ENCODE results near the gene SYTL1. TPM values are rescaled to one million over a fixed set of nuclear protein-coding genes. Genes with fewer than 3 reads are reported as not detected.
A peak's percentile ranks its signal among the peaks of the same experiment; 100 is the strongest.

Gene SYTL1
- total RNA-seq, 1 donor from 2014 or later, result 47.2 TPM

- peak; percentile 43 for TF ChIP-seq CTCF (IDR thresholded peaks at IDR 0.05; ENCODE audit: insufficient read depth, low read length, poor library complexity, severe bottlenecking)
- Histone ChIP-seq H3K36me3 (ENCODE audit: control insufficient read depth, insufficient read depth, low read length) (no peaks in the 10 kb centered on the region), H3K4me3 (ENCODE audit: low read depth, low read length) (no peak overlapping the region), H3K27me3 (ENCODE audit: control insufficient read depth, insufficient read depth, low read length) (peaks cover 8% of the 10 kb centered on the region)
- DNase-seq (ENCODE audit: low read depth), result no peak
Observed at GRCh38 chr1:27403065-27403726, 61.4 kb downstream of the SYTL1 start.

Other genes with a start within 250 kb of the SYTL1 start
- gene SLC9A1, start 186.9 kb upstream of the SYTL1 start, total RNA-seq, result 37.7 and 57.1 TPM in 2 replicates
- 28.6 and 38.7 TPM in 2 replicates for gene WDTC1, start 107.4 kb upstream of the SYTL1 start, total RNA-seq
- 27.5 and 43.6 TPM in 2 replicates for gene TMEM222, start 19.9 kb upstream of the SYTL1 start, total RNA-seq
- gene MAP3K6, start 24.9 kb downstream of the SYTL1 start, total RNA-seq, result 8.6 and 12.0 TPM in 2 replicates
- 0.14 TPM in 1 of 2 replicates, not detected in the other for gene FCN3, start 32.8 kb downstream of the SYTL1 start, total RNA-seq
- gene CD164L2, start 41.3 kb downstream of the SYTL1 start, total RNA-seq, result 0.29 TPM in 1 of 2 replicates, not detected in the other
- 0.27 and 1.6 TPM in 2 replicates for gene GPR3, start 50.6 kb downstream of the SYTL1 start, total RNA-seq
- 52.4 and 56.3 TPM in 2 replicates for gene WASF2, start 148.1 kb downstream of the SYTL1 start, total RNA-seq